ENCODE measurements around the gene F12.

The F12 gene

DNA sequence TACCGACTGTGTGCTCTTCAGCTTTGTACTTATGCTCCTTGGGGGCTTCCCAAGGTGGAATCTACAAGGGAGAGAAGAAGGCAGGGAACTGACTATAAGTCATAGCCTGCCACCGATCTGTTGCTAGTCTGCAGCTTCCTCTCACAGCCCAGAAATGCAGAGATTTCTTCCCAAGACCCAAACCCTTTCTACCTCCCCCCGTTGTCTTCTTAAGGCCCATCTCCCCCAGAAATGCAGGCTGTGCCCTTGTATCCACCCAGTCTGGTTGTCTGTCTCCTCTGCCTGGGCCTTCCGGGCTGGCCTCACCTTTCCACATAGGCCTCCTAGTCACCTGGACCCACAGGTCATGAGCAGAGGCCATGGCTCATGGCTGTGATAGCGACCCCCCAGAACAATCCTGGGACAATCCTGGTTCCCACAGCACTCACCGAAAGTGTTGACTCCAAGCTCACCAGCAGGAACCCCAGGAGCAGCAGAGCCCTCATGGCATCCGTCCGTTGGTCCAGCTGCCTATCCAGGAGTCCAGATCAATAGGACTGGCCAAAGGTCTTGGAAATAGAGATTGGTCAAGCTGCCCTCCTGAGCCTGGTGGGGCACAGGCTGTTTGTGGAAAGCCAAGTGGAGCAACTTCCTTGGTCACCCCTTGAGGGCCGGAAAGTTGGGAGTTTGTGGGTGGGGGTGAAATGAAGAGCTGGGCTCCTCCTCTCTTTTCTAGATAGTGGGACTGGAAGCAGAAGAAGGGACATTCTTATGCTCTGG, at the start of gene F12:
F12 (minus strand) TSS at position 522 of the 759 bp plus-strand sequence; CDS start at position 485, 37 bp downstream.
- in situ Hi-C loops (cut with HindIII; ENCODE audit: low sequenced_read_pairs): loop anchor here (5.0 kb wide), 2 partner anchors 38 to 47 kb away; partner anchors contain the start of gene PRR7

DNA sequence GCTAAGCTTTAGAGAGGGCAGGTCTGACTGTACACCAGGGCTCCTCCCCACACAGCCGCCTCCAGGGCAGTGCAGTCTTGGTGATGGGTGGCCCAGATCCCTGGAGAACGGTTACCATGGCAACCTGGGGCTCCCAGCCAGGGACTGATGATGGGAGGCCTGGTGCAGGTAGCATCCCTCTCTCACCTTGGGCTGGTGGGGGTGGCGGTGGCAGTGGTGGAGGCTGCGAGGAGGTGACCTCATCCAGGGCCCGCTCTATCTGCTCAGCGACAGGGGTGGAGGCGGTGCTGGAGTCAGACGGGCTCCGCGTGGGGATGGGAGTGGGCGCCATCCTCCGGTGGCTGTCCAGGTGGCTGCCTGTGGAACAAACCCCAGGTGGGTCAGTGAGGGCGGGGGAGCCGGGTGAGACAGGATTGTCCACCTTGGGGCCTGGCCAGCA, 49.6 kb upstream of the F12 start:
- in situ Hi-C loops (cut with HindIII; ENCODE audit: low sequenced_read_pairs): no loop called here

DNA sequence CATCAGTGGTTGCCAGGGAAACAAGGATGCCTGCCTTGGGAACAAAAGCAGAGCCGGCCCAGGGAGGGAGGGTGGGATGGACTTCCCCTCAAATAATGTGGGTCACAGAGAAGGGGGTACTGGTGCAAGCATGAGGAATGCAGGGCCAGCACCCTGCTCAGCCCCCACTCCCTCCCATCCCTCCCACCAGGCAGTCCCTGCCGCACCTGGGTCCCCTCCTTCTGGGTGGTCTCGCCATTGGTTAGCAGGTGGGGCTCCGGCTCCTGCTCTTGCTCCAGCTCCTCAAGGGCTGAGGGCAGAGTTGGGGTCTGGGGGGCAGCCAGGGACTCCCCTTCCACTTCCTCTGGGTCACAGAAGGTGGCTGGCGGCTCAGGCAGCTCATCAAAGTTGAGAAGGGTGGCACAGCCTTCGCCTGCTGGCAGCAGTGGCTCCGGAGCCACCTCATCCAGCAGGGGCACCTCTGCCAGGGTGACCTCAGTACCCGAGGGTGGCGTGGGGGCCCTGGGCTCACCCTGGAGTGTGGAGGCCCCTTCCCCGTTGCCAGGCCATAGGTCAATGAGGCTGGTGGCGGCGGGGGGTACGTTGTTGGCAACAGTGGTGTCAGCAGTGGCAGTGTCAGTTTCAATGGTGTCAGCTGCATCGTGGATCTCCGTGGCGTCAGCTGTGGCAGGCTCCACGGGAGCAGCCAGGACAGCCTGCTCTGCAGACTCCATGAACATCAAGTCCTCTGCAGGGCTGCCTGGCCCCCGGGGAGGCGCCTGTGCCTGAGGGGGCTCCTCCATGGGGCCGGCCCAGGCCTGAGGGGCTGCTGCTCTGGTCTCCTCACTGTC, 48.7 kb upstream of the F12 start:
- in situ Hi-C loops (cut with HindIII; ENCODE audit: low sequenced_read_pairs): no loop called here

DNA sequence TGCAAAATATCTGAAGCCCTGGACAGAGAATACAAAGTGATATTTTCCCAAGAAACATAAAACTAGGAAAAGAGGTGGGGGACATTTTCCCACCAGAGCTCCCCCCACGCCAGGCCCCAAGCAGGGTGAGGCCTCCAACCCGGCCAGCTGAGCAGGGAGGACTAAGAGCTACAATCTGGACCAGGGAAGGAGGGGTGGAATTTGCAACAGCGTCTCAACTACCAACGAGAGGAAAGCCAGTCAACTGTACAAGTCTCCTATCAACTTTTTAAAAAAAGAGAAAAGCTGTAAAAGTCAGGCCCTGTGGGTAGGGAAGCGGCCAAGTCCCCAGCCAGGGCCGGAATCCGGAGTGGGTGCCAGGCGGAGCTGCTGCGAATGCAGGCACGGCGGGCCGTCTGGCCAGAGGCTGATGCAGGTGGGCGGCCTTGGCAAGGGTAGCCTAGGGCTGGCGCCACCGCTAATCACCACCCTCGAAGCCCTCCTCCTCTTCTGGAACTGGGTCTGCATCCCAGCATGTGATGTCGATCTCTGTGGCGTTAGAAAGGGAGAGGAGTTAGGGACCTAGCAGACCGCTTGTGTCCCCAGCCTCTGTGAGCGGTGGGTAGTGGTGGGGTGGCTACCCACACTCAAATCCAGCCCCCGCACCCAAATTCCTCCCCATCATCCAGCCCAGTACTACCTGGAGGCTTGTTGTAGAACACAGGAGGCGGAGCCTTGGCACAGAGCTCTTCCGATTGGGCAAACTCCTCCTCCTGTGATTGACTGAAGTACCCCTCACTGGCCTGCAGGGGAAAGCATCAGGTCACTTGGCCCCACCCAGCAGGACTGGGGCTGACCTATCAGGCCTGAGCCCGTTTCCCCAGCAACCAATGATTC, 47.9 kb upstream of the F12 start:
- in situ Hi-C loops (cut with HindIII; ENCODE audit: low sequenced_read_pairs): no loop called here

DNA sequence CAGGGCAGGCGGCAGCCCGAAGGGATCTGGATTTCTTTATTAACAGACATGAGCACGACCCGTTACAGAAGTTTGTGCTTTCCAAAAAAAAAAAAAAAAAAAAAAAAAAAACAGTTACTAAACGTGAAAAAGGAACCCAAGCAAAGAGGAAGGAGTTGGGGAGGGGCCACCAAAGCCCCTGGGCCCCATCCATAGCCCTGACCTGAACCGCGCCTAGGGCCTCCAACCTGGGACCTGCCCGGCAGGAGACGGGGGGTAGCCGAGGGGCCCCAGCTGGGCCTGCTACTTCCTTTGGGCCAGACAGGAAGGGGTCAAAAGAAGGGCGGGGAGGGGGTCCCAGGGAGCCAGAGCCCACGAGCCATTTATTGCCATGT, 47.2 kb upstream of the F12 start:
- in situ Hi-C loops (cut with HindIII; ENCODE audit: low sequenced_read_pairs): no loop called here

DNA sequence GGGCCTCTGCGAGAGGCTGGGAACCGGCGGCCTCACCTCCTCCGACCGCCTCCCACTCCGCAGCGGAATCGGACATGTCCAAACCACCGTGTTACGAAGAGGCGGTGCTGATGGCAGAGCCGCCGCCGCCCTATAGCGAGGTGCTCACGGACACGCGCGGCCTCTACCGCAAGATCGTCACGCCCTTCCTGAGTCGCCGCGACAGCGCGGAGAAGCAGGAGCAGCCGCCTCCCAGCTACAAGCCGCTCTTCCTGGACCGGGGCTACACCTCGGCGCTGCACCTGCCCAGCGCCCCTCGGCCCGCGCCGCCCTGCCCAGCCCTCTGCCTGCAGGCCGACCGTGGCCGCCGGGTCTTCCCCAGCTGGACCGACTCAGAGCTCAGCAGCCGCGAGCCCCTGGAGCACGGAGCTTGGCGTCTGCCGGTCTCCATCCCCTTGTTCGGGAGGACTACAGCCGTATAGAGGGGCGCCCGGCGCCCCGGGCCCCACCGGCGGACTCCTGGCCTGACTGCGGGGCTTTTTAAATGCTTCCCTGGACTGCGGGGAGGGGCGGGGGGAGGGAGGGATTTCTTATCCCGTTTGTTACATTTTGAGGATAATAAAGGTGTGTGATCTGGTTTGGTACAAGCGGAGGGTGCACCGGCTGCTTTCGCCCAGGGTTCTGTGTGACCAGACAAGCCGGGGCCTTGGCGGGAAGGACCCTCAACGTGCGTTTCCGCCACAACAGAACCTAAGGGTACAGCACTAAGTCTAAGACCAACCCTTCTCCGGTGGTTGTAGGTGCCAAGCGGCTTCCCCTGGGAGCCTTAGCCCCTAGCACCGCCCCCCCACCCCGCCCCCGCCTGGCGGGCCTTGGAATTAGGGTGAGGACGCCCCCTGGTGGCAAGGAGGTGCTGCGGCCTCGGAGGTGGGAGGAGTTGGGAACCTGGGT, 46.6 kb upstream of the F12 start:
- in situ Hi-C loops (cut with HindIII; ENCODE audit: low sequenced_read_pairs): no loop called here

DNA sequence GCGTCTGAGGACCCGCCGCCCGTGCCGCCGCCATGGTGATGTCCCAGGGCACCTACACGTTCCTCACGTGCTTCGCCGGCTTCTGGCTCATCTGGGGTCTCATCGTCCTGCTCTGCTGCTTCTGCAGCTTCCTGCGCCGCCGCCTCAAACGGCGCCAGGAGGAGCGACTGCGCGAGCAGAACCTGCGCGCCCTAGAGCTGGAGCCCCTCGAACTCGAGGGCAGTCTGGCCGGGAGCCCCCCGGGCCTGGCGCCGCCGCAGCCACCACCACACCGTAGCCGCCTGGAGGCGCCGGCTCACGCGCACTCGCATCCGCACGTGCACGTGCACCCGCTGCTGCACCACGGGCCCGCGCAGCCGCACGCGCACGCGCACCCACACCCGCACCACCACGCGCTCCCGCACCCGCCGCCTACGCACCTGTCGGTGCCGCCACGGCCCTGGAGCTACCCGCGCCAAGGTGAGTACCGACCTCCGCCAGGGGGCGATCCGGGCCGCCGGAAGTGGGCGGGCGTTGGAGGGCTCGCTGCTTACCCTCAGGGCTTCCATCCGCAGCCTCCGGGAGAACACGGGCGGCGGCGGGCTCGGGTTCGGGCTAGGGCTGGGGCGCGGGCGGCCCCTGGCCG, 45.8 kb upstream of the F12 start:
- in situ Hi-C loops (cut with HindIII; ENCODE audit: low sequenced_read_pairs): no loop called here

DNA sequence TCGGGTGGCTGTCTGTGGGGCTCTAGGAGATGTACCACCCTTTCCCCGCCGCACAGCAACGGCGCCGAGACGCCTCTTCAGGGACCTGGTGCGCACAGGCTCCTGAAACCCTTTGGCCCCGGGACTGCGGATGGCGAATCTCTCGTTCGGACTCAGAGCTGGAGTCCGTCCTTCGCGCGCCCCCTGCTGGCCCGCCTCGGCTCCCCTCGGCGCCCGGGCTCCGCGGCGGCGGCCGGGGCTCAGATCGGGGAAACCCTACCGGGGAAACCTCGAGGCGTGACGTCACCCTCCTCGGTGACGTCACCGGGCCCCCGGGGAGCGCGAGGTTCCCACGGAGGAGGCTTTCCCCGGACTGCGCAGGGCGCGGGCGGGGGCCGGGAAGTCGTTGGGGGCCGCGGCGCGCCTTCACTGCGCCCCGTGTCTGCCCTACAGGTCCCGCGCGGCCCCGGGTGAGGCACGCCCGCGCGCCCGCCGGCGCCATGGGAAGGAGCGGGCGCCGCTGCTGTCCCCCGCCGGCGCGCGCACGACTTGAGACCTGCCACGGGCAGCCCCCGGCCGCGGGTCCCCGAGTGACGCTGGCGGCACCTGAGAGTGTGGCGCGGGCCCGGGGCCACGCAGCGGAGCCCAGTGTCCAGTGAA, 45.2 kb upstream of the F12 start:
- in situ Hi-C loops (cut with HindIII; ENCODE audit: low sequenced_read_pairs): no loop called here

DNA sequence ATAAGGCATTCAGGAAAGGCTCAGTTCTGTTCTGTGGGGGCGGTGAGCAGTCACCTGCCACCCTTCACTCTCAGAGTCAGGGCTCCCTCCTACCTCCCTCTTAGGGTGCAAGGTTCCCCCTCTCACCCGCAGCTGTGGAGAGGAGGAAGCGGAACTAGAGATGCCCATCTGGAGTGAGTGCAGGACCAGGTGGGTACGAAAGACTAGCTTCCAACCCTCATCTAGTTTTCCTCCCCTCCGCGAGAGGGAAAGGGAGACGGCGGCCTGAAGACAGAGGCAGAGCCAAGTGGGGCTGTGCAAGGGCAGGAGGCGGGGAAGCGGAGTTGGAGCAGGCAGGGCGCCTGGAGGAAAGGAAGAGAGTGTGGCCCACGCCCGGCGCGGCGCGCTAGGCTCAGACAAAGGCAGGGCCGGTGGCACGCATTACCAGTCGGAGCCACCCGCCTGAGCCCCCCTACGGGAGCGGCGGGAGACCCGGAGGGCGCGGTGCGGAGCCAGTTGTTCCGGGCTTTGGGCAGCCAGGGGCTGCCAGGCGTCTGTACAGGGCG, 44.6 kb upstream of the F12 start:
- in situ Hi-C loops (cut with HindIII; ENCODE audit: low sequenced_read_pairs): no loop called here

DNA sequence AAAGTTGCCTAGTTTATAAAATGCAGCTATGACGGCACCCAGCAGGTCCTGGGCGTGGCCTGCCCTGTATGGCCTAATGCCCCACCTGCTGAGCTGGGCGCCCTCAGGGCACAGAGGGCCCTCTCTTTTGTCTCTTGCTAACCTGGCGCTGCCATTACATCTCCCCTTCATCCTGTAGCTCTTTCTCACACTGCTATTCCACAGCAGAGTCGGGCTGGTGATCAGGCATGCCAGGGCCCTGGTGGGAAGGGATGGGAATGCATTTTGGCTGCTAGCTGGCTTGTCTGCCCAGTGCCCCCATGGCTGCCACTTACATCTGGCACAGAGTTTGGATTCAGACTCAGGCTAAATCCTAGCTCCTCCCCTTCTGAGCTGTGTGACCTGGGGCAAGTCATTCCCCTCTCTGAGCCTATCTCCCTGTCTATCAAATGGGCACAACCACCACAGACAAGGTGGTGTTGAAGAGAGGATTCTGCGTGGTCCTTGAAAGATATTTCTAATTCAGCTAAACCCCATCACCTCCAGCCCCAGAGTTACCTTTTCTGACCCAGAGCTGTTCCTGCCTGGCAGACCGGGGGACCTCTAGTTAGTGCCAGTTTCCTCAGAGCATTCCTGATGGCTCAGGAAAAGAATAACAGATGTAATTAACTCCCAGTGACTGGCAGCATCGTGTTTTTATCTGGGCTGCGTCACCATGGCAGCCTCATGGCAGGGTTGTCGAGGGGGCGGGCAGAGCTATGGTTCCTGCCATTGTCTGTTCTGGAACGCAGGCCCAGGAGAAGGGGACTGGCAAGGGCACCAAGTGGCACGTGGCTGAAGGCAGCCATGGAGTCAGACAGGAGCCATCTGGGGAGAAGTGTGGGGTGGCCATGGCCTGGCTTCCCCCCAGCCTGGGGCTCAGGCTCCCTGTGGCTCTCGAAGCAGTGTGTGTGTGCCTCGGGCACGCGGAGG, 43.6 kb upstream of the F12 start:
- in situ Hi-C loops (cut with HindIII; ENCODE audit: low sequenced_read_pairs): no loop called here

DNA sequence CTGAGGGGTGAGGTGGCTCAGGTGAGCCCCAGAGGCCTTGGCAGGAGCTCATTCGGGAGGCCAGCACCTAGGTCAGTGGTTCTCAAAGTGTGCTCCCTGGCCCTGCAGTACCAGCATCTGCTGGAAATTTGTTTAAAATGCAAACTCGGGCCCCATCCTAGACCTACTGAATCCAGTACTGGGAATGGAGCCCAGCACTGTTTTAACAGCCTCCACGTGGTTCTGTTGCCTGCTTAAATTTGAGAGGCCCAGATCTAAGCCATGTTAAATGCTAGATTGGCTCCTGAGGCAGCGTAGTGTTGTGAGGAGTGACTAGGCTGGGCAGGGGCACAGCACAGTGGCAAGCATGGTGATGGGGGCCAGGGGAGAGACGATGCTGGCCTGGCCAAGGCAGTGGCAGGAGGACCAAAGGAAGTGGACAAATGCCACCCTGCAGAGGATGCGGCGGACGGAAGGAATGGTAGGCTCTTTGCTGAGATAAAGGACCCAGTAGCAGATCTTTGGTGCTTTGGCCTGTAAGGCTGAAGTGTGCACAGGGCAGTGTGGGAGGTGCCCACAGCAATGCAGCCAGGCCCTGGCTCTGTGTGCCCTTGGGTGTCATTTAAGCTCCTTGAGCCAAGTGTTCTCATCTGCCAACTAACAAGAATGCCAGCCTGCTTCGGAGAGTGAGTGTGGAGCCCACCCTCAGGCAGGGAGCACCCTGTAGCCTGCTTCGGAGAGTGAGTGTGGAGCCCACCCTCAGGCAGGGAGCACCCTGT, 41.5 kb upstream of the F12 start:
- in situ Hi-C loops (cut with HindIII; ENCODE audit: low sequenced_read_pairs): no loop called here

DNA sequence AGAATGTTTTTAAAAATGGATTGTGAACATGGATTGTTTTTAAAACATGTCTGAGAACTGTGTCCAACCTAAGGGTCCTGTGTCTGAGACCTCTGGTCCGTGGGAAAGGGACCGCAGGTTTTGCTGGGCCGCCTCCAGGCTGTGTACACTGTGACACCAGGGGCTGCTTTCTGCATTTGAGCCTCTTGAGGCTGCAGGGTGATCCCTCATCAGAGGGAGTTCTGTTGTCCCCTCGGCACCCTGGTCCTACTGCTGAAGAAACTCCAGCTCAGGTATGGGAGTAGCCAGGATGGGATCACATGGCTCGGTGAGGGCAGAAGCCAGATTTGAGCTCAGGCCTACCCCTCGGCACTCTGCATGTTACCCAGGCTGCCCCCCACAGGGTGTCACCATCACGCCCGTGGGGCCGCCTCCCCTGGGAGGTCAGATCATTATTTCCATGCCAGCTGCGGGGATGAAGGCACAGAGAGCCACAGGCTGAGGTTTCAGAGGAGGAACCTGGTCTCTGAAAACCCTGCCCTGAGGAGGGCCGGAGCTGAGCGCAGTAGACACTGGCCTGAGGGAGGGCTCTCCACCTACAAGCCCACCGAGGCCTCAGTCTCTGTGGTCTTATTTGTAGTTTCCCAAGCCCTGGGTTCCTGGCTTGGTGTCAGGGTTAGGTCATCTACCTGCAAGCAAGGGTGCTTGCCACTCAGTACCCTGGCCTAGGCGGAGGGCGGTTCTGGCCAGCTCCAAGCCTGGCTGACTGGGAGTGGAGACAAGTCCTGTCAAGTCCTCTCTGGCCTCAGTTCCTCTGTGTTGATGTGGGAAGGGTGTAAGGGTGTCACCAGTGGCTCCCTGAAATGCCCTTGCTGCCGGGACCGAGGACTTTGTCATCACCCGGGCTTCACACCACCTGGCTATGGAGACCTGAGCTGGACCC, 40.0 kb upstream of the F12 start:
- in situ Hi-C loops (cut with HindIII; ENCODE audit: low sequenced_read_pairs): loop anchor here (5.0 to 25.0 kb wide), 3 partner anchors 42 to 337 kb away; partner anchors contain the start of genes F12 and FAM193B

DNA sequence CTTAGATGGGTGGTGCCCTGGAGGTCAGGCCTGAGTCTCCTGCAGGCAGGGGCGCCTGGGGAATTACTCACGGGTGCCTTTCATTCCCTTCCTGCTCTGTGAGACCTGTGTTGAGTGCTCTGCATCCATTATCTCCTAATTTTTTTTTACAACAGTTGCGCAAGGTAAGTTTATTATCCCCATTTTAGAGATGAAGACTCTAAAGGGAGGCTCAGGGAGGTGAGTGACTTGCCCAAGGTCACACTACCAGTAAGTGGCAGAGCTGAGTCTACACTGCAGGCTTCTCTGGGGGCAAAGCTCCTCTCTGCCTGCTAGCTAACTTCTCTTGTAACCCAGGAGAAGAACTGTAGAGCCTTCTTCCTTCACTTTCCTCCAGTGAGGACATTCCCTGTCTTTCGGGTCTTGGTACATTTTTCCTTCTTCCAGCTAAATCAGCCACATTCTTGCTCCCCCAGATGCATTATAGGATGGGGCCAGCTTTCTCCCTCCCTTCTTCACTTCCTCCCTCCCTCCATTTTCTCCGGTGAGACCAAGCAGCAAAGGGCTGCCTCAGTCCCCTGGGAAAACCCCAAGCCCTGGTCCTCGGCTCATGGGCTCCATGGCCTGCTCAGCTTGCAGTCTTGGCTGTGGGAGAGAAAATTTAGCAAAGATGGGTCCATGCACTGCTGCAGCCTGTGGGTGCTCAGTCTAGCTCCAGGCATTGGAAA, 39.0 kb upstream of the F12 start:
- in situ Hi-C loops (cut with HindIII; ENCODE audit: low sequenced_read_pairs): loop anchor here (5.0 to 25.0 kb wide), 3 partner anchors 41 to 336 kb away; partner anchors contain the start of genes F12 and FAM193B

DNA sequence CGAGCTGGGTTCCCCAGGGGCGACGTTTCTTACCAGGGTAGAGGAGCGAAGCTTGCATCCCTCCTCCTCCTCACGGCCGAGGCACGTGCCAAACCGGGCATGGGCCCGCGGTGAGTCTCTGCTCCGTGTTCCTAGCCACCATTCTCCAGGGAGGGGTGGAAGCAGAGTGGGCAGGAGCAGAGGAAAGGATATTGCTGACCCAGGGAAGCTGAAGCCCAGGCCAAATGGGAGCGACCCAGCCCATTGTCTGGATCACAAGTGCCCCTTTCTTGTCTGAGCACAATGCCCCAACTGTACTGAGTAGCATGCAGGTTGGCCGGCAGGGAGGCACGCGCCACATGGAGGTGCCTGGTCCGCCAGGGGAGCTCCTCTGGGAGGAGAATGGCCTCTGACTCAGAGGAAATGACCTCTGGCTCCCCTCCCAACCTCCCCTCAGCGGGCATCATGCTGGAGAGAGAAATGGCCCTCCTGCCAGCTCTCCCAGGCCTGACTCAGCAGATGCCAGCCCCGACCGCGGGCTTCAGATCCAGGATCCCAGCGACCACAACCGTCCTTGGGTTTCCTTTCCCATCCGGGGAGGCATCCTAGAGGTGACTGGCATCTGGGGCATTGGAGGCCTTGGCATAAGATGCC, 38.4 kb upstream of the F12 start:
- in situ Hi-C loops (cut with HindIII; ENCODE audit: low sequenced_read_pairs): loop anchor here (5.0 to 25.0 kb wide), 3 partner anchors 40 to 335 kb away; partner anchors contain the start of genes F12 and FAM193B
